ENCODE data around the gene COLGALT1. TPM values are rescaled to one million over a fixed set of nuclear protein-coding genes. Genes with fewer than 3 reads are reported as not detected.
A peak's percentile ranks its signal among the peaks of the same experiment; 100 is the strongest.
"Not testable (repeated sequence)": the region's sequence is repeated elsewhere in the genome, so short reads cannot be mapped to it uniquely, and the experiment has no call there.

Gene COLGALT1
- total RNA-seq = 100 to 1,000 TPM in 1 of 2 experiments, 10 to 100 TPM in 1; 94.8 to 104 TPM
- 25.3 TPM for polyA plus RNA-seq

- Histone ChIP-seq H3K27ac (ENCODE audit: low read depth, low read length) (peak within 1 kb of the TSS; percentile 65), H3K36me3 (ENCODE audit: insufficient read depth, low read length) (peaks cover 9% of the 10 kb centered on the region), H3K9me3 (ENCODE audit: low read length) (no peaks in the 10 kb centered on the region), H3K4me1 (ENCODE audit: insufficient read depth, low read length) (peaks cover 20% of the 10 kb centered on the region), H3K4me3 (ENCODE audit: low read length) (peak within 1 kb of the TSS; percentile 79), H3K27me3 (ENCODE audit: insufficient read depth, low read length, poor library complexity, severe bottlenecking) (no peaks in the 10 kb centered on the region)
- no peaks in the 10 kb centered on the region for H3K27me3 Mint-ChIP-seq
- CTCF ChIA-PET = interaction anchor here (2.0 kb wide), 1 partner anchor 18 kb away, joined by 6 read pairs; no protein-coding TSS in a partner anchor
- H3K27ac Mint-ChIP-seq = peak within 1 kb of the TSS; percentile 32 to 90 (median 70)
- POLR2A ChIA-PET = no interaction called here
- peaks cover 0 to 19% (median 3%) of the 10 kb centered on the region in 3 donors for H3K36me3 Mint-ChIP-seq
- peak within 1 kb of the TSS; percentile 82 to 91 (median 82) for H3K4me3 Mint-ChIP-seq
- H3K9me3 Mint-ChIP-seq = no peaks in the 10 kb centered on the region
- H3K4me1 Mint-ChIP-seq = peaks cover 14 to 27% (median 18%) of the 10 kb centered on the region in 3 donors
- peak; percentile 93 to 98 (median 96) for DNase-seq
Observed at GRCh38 chr19:17555480-17555928, at the start of gene COLGALT1. COLGALT1 (plus strand) TSS chr19:17555649; CDS start chr19:17555714, 65 bp downstream.

- Mint-ChIP-seq H3K9me3 (no peaks in the 10 kb centered on the region), H3K4me1 (peaks cover 15 to 31% (median 19%) of the 10 kb centered on the region in 3 donors), H3K4me3 (no peak overlapping the region), H3K27me3 (no peaks in the 10 kb centered on the region), H3K27ac (no peak overlapping the region), H3K36me3 (peaks cover 0 to 11% (median 2%) of the 10 kb centered on the region in 3 donors)
- CTCF ChIA-PET = no interaction called here
- Histone ChIP-seq H3K4me1 (ENCODE audit: insufficient read depth, low read length) (peaks cover 13% of the 10 kb centered on the region), H3K9me3 (ENCODE audit: low read length) (no peaks in the 10 kb centered on the region), H3K36me3 (ENCODE audit: insufficient read depth, low read length) (no peaks in the 10 kb centered on the region), H3K27ac (ENCODE audit: low read depth, low read length) (no peak overlapping the region), H3K4me3 (ENCODE audit: low read length) (no peak overlapping the region), H3K27me3 (ENCODE audit: insufficient read depth, low read length, poor library complexity, severe bottlenecking) (no peaks in the 10 kb centered on the region)
- POLR2A ChIA-PET = no interaction called here
- no peak for DNase-seq
Observed at GRCh38 chr19:17506745-17507144, 48.7 kb upstream of the COLGALT1 start.

DNA sequence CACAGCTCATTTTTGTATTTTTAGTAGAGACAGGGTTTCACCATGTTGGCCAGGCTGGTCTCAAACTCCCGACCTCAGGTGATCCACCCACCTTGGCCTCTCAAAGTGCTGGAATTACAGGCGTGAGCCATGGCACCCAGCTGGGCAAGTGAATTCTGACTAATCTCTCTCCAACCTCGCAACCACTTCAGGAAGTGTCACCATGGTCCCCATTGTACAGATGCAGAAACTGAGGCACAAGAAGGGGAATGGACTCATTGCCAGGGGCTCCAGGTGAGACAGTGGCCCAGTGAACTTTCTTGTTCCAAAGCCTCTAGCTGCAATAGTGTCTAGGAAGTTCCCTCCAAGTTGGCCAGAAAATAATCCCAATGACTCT lies 46.9 kb upstream of the COLGALT1 start:
- H3K9me3 Mint-ChIP-seq; H3K27me3 Mint-ChIP-seq; POLR2A ChIA-PET; DNase-seq; H3K36me3 ChIP-seq (ENCODE audit: insufficient read depth, low read length); H3K4me3 ChIP-seq (ENCODE audit: low read length); H3K27ac ChIP-seq (ENCODE audit: low read depth, low read length); H3K9me3 ChIP-seq (ENCODE audit: low read length); H3K27me3 ChIP-seq (ENCODE audit: insufficient read depth, low read length, poor library complexity, severe bottlenecking): not testable (repeated sequence)
- H3K36me3 Mint-ChIP-seq = peaks cover 0 to 13% (median 2%) of the 10 kb centered on the region in 3 donors
- peak overlapping the region in 2 of 8 donors; percentile 14 to 89 for H3K27ac Mint-ChIP-seq
- H3K4me1 Mint-ChIP-seq = peaks cover 24 to 42% (median 29%) of the 10 kb centered on the region in 3 donors
- CTCF ChIA-PET = interaction anchor here (1.1 to 5.5 kb wide), 2 partner anchors 12 to 351 kb away, joined by 3 to 28 read pairs; partner anchors contain the start of gene RPL18A
- peak overlapping the region in 2 of 7 donors; percentile 15 to 48 for H3K4me3 Mint-ChIP-seq
- peaks cover 21% of the 10 kb centered on the region for H3K4me1 ChIP-seq (ENCODE audit: insufficient read depth, low read length)

DNA sequence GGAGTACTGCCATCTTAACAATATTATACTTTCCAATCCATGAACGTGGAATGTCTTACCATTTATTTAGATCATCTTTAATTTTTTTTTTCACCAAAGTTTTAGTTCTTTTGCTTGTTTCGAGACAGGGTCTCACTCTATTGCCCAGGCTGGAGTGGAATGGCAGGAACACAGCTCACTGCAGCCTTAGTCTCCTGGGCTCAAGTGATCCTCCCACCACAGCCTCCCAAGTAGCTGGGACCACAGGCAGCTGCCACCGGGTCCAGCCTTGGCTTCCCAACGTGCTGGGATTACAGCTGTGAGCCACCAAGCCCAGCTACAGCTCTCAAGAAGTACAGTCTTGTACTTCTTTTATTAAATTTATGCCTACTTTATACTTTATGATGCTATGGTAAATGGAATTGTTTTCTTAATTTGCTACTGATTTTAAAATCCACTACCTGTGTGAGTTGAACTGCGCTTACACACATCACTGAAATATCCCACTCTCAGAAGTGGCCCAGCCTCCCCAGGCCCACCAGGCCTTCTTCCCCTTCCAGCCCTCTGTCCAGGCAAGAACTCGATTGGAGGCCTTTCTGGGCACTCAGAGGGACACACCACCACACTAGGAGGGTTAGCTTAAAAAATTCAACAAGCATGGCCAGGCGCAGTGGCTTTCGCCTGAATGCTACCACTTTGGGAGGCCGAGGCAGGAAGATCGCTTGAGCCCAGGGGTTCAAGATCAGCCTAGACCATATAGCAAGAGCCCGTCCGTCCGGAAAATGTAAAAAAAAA lies 45.0 kb upstream of the COLGALT1 start:
- no peaks in the 10 kb centered on the region for H3K9me3 ChIP-seq (ENCODE audit: low read length)
- Mint-ChIP-seq H3K36me3 (peaks cover 0 to 14% (median 2%) of the 10 kb centered on the region in 3 donors), H3K9me3 (no peaks in the 10 kb centered on the region), H3K27me3 (no peaks in the 10 kb centered on the region), H3K27ac (peak overlapping the region in 6 of 8 donors; percentile 53 to 99 (median 98)), H3K4me3 (peak overlapping the region; percentile 88 to 100 (median 96)), H3K4me1 (peaks cover 30 to 50% (median 35%) of the 10 kb centered on the region in 3 donors)
- H3K4me3 ChIP-seq (ENCODE audit: low read length) = peak overlapping the region; percentile 87
- no peaks in the 10 kb centered on the region for H3K27me3 ChIP-seq (ENCODE audit: insufficient read depth, low read length, poor library complexity, severe bottlenecking)
- ChIA-PET POLR2A (interaction anchor here (0.6 to 2.1 kb wide), 6 partner anchors 10 to 534 kb away, joined by 3 to 18 read pairs (median 4); partner anchors contain the start of gene RPL18A), CTCF (interaction anchor here (0.6 to 5.5 kb wide), 7 partner anchors 10 to 63 kb away, joined by 3 to 28 read pairs (median 4); no protein-coding TSS in a partner anchor)
- peaks cover 21% of the 10 kb centered on the region for H3K4me1 ChIP-seq (ENCODE audit: insufficient read depth, low read length)
- peak overlapping the region; percentile 83 for H3K27ac ChIP-seq (ENCODE audit: low read depth, low read length)
- DNase-seq = no peak
- no peaks in the 10 kb centered on the region for H3K36me3 ChIP-seq (ENCODE audit: insufficient read depth, low read length)

GRCh38 chr19:17511724-17512573 lies 43.5 kb upstream of the COLGALT1 start:
- peaks cover under 1% of the 10 kb centered on the region for H3K36me3 ChIP-seq (ENCODE audit: insufficient read depth, low read length)
- H3K27me3 ChIP-seq (ENCODE audit: insufficient read depth, low read length, poor library complexity, severe bottlenecking) = no peaks in the 10 kb centered on the region
- Mint-ChIP-seq H3K4me3 (peak overlapping the region; percentile 88 to 100 (median 96)), H3K9me3 (peaks cover 0 to 1% (median 0%) of the 10 kb centered on the region in 5 donors), H3K27ac (peak overlapping the region; percentile 53 to 98 (median 92)), H3K4me1 (peaks cover 30 to 50% (median 35%) of the 10 kb centered on the region in 3 donors), H3K27me3 (no peaks in the 10 kb centered on the region), H3K36me3 (peaks cover 2 to 20% (median 5%) of the 10 kb centered on the region in 3 donors)
- H3K4me1 ChIP-seq (ENCODE audit: insufficient read depth, low read length) = peaks cover 21% of the 10 kb centered on the region
- CTCF ChIA-PET = interaction anchor here (0.8 to 5.5 kb wide), 7 partner anchors 10 to 94 kb away, joined by 3 to 28 read pairs (median 4); no protein-coding TSS in a partner anchor
- peak overlapping the region; percentile 83 for H3K27ac ChIP-seq (ENCODE audit: low read depth, low read length)
- POLR2A ChIA-PET = interaction anchor here (1.3 to 2.1 kb wide), 3 partner anchors 11 to 348 kb away, joined by 4 to 18 read pairs (median 7); partner anchors contain the start of gene RPL18A
- peak; percentile 81 to 94 (median 89) for DNase-seq
- peak overlapping the region; percentile 87 for H3K4me3 ChIP-seq (ENCODE audit: low read length)
- H3K9me3 ChIP-seq (ENCODE audit: low read length) = no peaks in the 10 kb centered on the region

GRCh38 chr19:17512574-17512939 lies 42.9 kb upstream of the COLGALT1 start:
- ChIA-PET POLR2A (interaction anchor here (1.7 kb wide), 1 partner anchor 347 kb away, joined by 7 read pairs; the partner anchor contains the start of gene RPL18A), CTCF (interaction anchor here (1.2 to 5.5 kb wide), 3 partner anchors 16 to 93 kb away, joined by 4 to 28 read pairs (median 4); no protein-coding TSS in a partner anchor)
- H3K27ac ChIP-seq (ENCODE audit: low read depth, low read length) = peak overlapping the region; percentile 83
- H3K4me3 ChIP-seq (ENCODE audit: low read length) = peak overlapping the region; percentile 87
- no peak for DNase-seq
- H3K9me3 ChIP-seq (ENCODE audit: low read length) = peaks cover 5% of the 10 kb centered on the region
- H3K27ac Mint-ChIP-seq = peak overlapping the region; percentile 53 to 97 (median 92)
- no peaks in the 10 kb centered on the region for H3K27me3 ChIP-seq (ENCODE audit: insufficient read depth, low read length, poor library complexity, severe bottlenecking)
- peaks cover 21% of the 10 kb centered on the region for H3K4me1 ChIP-seq (ENCODE audit: insufficient read depth, low read length)
- peaks cover 0 to 3% (median 0%) of the 10 kb centered on the region in 5 donors for H3K9me3 Mint-ChIP-seq
- H3K36me3 Mint-ChIP-seq = peaks cover 5 to 26% (median 10%) of the 10 kb centered on the region in 3 donors
- peaks cover 7% of the 10 kb centered on the region for H3K36me3 ChIP-seq (ENCODE audit: insufficient read depth, low read length)
- no peaks in the 10 kb centered on the region for H3K27me3 Mint-ChIP-seq
- H3K4me3 Mint-ChIP-seq = peak overlapping the region; percentile 88 to 100 (median 94)
- peaks cover 30 to 49% (median 33%) of the 10 kb centered on the region in 3 donors for H3K4me1 Mint-ChIP-seq

- Histone ChIP-seq H3K36me3 (ENCODE audit: insufficient read depth, low read length) (peaks cover 9% of the 10 kb centered on the region), H3K27me3 (ENCODE audit: insufficient read depth, low read length, poor library complexity, severe bottlenecking) (no peaks in the 10 kb centered on the region), H3K27ac (ENCODE audit: low read depth, low read length) (no peak overlapping the region), H3K4me1 (ENCODE audit: insufficient read depth, low read length) (peaks cover 11% of the 10 kb centered on the region), H3K9me3 (ENCODE audit: low read length) (peaks cover 9% of the 10 kb centered on the region), H3K4me3 (ENCODE audit: low read length) (no peak overlapping the region)
- DNase-seq = no peak
- Mint-ChIP-seq H3K4me1 (peaks cover 22 to 28% (median 24%) of the 10 kb centered on the region in 3 donors), H3K4me3 (peak overlapping the region in 2 of 7 donors; percentile 32 to 67), H3K9me3 (peaks cover 0 to 4% (median 0%) of the 10 kb centered on the region in 5 donors), H3K36me3 (peaks cover 5 to 33% (median 17%) of the 10 kb centered on the region in 3 donors), H3K27me3 (no peaks in the 10 kb centered on the region), H3K27ac (peak overlapping the region in 2 of 8 donors; percentile 69 to 72)
- CTCF ChIA-PET = interaction anchor here (0.9 to 1.9 kb wide), 2 partner anchors 11 to 20 kb away, joined by 3 to 4 read pairs; a partner anchor contains a TSS
- POLR2A ChIA-PET = no interaction called here
Observed at GRCh38 chr19:17515408-17516149, 39.9 kb upstream of the COLGALT1 start.

Data from CD8-positive, alpha-beta memory T cell (primary cell).